Glutamatergic neuron (in vitro differentiated cells): ENCODE data around the gene ZBED1. TPM values are rescaled to one million over a fixed set of nuclear protein-coding genes. Genes with fewer than 3 reads are reported as not detected.

ENCODE experiments used
- DNase-seq: peaks from one replicate; pipeline ENCODE4 v3.0.0; 2022
- H3K27ac Mint-ChIP-seq: one replicate; pipeline ENCODE4 v1.8.0; 2020; ENCODE audit warnings: mild to moderate bottlenecking, mixed read lengths, inconsistent platforms; ENCODE audit not compliant: unreplicated experiment
- H3K27me3 Mint-ChIP-seq: one replicate; pipeline ENCODE4 v1.8.0; 2020; ENCODE audit warnings: mild to moderate bottlenecking, moderate library complexity, mixed read lengths, inconsistent platforms; ENCODE audit not compliant: unreplicated experiment
- H3K36me3 Mint-ChIP-seq: one replicate; pipeline ENCODE4 v1.8.0; 2020; ENCODE audit warnings: mild to moderate bottlenecking, mixed read lengths, inconsistent platforms; ENCODE audit not compliant: unreplicated experiment
- H3K4me1 Mint-ChIP-seq: one replicate; pipeline ENCODE4 v1.8.0; 2020; ENCODE audit warnings: mild to moderate bottlenecking, low read depth, mixed read lengths, inconsistent platforms; ENCODE audit not compliant: unreplicated experiment
- H3K4me3 Mint-ChIP-seq: one replicate; pipeline ENCODE4 v1.8.0; 2020; ENCODE audit warnings: mild to moderate bottlenecking, mixed read lengths, inconsistent platforms; ENCODE audit not compliant: unreplicated experiment
- H3K9me3 Mint-ChIP-seq: one replicate; pipeline ENCODE4 v1.8.0; 2020; ENCODE audit warnings: mild to moderate bottlenecking, moderate library complexity, mixed read lengths, inconsistent platforms; ENCODE audit not compliant: unreplicated experiment
- total RNA-seq: library from RNA; stranded (reverse); fragmentation: NEBNext Ultra II Directional; extraction: Animal tissue kit (Norgen Biotek cat#: 25700); gene quantifications from one replicate; pipeline ENCODE4 v1.2.1, GENCODE V29; 2021; ENCODE audit not compliant: unreplicated experiment
- TF ChIP-seq, protein P1 (sequence below): fragments of 200-600 bp; sonication (generic); IDR thresholded peaks from one replicate; pipeline ENCODE4 v1.5.0; 2021; ENCODE audit not compliant: partially characterized antibody, unreplicated experiment

The ZBED1 gene
- total RNA-seq, 1 donor from 2014 or later = 45.4 TPM

DNA sequence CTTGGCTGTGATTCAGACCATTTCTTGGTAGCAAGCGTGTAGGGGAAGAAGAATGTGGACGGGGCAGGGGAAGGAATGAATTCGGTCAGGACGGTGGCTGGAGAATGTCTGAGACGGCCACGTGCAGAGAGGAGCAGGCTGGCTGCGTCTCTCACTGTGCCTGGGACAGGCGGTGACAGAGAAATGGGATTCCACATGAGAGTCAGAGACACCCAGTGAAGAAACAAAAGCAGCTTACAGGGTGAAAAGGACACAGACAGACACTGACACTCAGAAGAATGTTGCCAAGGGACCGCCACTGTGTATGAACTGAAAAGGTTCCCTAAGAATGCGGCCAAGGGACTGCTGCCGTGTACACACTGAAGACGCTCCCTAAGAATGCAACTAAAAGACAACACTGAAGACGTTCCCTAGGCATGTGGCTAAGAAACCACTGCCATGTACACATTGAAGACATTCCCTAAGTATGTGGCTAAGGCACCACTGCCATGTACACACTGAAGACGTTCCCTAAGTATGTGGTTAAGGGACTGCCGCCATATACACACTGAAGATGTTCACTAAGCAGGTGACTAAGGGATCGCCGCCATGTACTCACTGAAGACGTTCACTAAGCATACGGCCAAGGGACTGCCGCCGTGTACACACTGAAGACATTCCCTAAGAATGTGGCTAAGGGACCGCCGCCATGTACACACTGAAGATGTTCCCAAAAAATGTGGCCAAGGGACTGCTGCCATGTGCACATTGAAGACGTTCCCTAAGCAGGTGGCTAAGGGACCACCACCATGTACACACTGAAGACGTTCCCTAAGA is 49.1 kb downstream of the ZBED1 start:
- no peak overlapping the region for H3K4me3 Mint-ChIP-seq
- no peaks in the 10 kb centered on the region for H3K36me3 Mint-ChIP-seq
- H3K4me1 Mint-ChIP-seq = no peaks in the 10 kb centered on the region
- no peak for DNase-seq
- H3K27me3 Mint-ChIP-seq = no peaks in the 10 kb centered on the region
- H3K27ac Mint-ChIP-seq = no peak overlapping the region
- H3K9me3 Mint-ChIP-seq = peaks cover 4% of the 10 kb centered on the region
- TF ChIP-seq, protein P1, sequence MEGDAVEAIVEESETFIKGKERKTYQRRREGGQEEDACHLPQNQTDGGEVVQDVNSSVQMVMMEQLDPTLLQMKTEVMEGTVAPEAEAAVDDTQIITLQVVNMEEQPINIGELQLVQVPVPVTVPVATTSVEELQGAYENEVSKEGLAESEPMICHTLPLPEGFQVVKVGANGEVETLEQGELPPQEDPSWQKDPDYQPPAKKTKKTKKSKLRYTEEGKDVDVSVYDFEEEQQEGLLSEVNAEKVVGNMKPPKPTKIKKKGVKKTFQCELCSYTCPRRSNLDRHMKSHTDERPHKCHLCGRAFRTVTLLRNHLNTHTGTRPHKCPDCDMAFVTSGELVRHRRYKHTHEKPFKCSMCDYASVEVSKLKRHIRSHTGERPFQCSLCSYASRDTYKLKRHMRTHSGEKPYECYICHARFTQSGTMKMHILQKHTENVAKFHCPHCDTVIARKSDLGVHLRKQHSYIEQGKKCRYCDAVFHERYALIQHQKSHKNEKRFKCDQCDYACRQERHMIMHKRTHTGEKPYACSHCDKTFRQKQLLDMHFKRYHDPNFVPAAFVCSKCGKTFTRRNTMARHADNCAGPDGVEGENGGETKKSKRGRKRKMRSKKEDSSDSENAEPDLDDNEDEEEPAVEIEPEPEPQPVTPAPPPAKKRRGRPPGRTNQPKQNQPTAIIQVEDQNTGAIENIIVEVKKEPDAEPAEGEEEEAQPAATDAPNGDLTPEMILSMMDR = no peak

GRCh38 chrX:2450681-2451080 is 50.1 kb downstream of the ZBED1 start:
- no peak for DNase-seq
- Mint-ChIP-seq H3K36me3 (no peaks in the 10 kb centered on the region), H3K9me3 (peaks cover 3% of the 10 kb centered on the region), H3K27me3 (no peaks in the 10 kb centered on the region), H3K27ac (no peak overlapping the region), H3K4me1 (no peaks in the 10 kb centered on the region), H3K4me3 (no peak overlapping the region)
- TF ChIP-seq, protein P1 = no peak

DNA sequence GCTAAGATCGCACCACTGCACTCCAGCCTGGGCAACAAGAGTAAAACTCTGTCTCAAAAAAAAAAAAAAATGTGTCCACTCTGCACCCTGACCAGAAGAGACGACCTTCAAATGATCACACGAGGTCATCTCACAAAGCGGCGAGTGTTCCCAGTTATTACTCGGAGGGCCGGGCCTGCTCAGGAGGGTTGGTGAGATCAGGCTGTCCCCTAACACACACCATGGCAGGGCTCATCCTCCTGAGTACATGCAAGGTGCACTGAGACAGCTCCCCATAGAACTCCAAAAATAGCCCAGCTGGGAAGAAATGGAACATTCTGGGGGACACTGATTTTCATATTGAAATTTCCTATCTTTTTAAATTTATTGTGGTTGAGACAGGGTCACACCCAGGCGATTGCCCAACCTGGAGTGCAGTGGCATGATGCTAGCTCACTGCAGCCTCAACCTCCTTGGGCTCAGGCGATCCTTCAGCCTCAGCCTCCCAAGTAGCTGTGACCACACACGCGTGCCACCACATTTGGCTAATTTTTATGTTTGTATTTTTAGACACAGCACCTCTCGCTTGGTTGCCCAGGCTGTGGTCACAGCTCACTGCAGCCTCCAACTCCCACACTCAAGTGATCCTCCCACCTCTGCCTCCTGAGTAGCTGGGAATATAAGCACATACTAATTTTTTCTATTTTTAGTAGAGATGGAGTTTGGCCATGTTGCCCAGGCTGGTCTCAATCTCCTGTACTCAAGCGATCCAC is 51.5 kb downstream of the ZBED1 start:
- Mint-ChIP-seq H3K4me3 (no peak overlapping the region), H3K4me1 (no peaks in the 10 kb centered on the region), H3K27ac (no peak overlapping the region), H3K9me3 (peaks cover 5% of the 10 kb centered on the region), H3K27me3 (no peaks in the 10 kb centered on the region), H3K36me3 (no peaks in the 10 kb centered on the region)
- no peak for DNase-seq
- TF ChIP-seq, protein P1 = no peak

GRCh38 chrX:2447484-2447883 is 53.3 kb downstream of the ZBED1 start:
- H3K4me3 Mint-ChIP-seq = no peak overlapping the region
- H3K27me3 Mint-ChIP-seq = peaks cover 4% of the 10 kb centered on the region
- H3K27ac Mint-ChIP-seq = no peak overlapping the region
- DNase-seq = no peak
- TF ChIP-seq, protein P1 = no peak
- H3K9me3 Mint-ChIP-seq = peaks cover 2% of the 10 kb centered on the region
- peaks cover 3% of the 10 kb centered on the region for H3K4me1 Mint-ChIP-seq
- H3K36me3 Mint-ChIP-seq = no peaks in the 10 kb centered on the region

- DNase-seq = no peak
- H3K27ac Mint-ChIP-seq = no peak overlapping the region
- H3K4me3 Mint-ChIP-seq = no peak overlapping the region
- peaks cover 4% of the 10 kb centered on the region for H3K27me3 Mint-ChIP-seq
- peaks cover 4% of the 10 kb centered on the region for H3K4me1 Mint-ChIP-seq
- H3K9me3 Mint-ChIP-seq = peaks cover 2% of the 10 kb centered on the region
- H3K36me3 Mint-ChIP-seq = no peaks in the 10 kb centered on the region
- TF ChIP-seq, protein P1 = no peak
Observed at GRCh38 chrX:2446815-2447214, 54.0 kb downstream of the ZBED1 start.
